D721Med (cell line): ENCODE results near the gene PHF12.
"Not testable (repeated sequence)": the region's sequence is repeated elsewhere in the genome, so short reads cannot be mapped to it uniquely, and the experiment has no call there.

Experiments
- DNase-seq: peaks from one replicate; pipeline ENCODE4 v3.0.0; 2011; ENCODE audit warnings: low spot score; ENCODE audit not compliant: insufficient read length
- FAIRE-seq: peaks from 2 replicates; lab custom pipeline; 2011; peaks lifted over from hg19 to GRCh38; lab: Jason Lieb, UNC
- TF ChIP-seq, protein P1 (sequence below): IDR thresholded peaks from 2 replicates; pipeline ENCODE4 v1.5.1; 2012; ENCODE audit warnings: mild to moderate bottlenecking, control low read depth; ENCODE audit not compliant: insufficient read depth; ENCODE audit errors: missing control alignments

PHF12 gene

GRCh38 chr17:28908640-28909167 is 42.6 kb downstream of the PHF12 start:
- FAIRE-seq = no peak
- no peak for DNase-seq
- TF ChIP-seq, protein P1, sequence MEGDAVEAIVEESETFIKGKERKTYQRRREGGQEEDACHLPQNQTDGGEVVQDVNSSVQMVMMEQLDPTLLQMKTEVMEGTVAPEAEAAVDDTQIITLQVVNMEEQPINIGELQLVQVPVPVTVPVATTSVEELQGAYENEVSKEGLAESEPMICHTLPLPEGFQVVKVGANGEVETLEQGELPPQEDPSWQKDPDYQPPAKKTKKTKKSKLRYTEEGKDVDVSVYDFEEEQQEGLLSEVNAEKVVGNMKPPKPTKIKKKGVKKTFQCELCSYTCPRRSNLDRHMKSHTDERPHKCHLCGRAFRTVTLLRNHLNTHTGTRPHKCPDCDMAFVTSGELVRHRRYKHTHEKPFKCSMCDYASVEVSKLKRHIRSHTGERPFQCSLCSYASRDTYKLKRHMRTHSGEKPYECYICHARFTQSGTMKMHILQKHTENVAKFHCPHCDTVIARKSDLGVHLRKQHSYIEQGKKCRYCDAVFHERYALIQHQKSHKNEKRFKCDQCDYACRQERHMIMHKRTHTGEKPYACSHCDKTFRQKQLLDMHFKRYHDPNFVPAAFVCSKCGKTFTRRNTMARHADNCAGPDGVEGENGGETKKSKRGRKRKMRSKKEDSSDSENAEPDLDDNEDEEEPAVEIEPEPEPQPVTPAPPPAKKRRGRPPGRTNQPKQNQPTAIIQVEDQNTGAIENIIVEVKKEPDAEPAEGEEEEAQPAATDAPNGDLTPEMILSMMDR = no peak

- TF ChIP-seq, protein P1 = no peak
- FAIRE-seq (no peak), DNase-seq (no peak)
Measured at GRCh38 chr17:28907709-28908475, 43.4 kb downstream of the PHF12 start.

GRCh38 chr17:28906706-28907438 is 44.4 kb downstream of the PHF12 start:
- no peak for FAIRE-seq
- no peak for DNase-seq
- TF ChIP-seq, protein P1 = no peak

DNA sequence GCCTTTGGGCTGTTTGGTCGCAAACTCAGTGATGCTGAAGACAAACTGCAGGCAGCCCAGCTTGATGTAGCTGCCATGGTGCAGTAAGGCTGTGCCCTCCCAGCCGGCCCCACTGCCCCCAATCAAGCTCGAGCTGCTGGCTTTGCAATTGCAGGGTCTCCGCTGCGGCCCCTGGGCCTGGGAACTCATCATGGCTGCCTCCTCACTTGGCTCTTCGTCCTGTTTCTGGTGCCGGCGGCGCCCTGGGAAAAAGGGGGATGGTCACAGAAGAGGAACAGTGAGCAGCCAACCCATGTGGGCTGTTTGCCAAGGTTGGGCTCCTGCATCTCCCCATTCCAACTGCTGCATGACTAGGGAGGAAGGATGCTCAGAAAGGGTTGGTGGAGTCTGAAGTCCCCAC is 45.0 kb downstream of the PHF12 start:
- no peak for DNase-seq
- TF ChIP-seq, protein P1 = no peak
- no peak for FAIRE-seq

GRCh38 chr17:28904800-28905199 is 46.5 kb downstream of the PHF12 start:
- TF ChIP-seq, protein P1 = no peak
- no peak for FAIRE-seq
- DNase-seq = no peak

DNA sequence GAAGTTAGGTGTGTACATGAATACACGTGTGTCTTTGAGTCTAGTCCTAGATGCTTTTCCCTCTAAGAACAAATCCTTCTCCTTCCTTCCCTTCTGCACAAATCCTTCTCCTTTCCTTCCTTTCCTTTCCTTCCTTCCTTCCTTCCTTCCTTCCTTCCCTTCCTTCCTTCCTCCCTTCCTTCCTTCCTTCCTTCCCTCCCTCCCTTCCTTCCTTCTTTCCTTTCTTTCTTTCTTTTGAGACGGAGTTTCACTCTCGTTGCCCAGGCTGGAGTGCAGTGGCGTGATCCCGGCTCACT is 47.8 kb downstream of the PHF12 start:
- DNase-seq = not testable (repeated sequence)

DNA sequence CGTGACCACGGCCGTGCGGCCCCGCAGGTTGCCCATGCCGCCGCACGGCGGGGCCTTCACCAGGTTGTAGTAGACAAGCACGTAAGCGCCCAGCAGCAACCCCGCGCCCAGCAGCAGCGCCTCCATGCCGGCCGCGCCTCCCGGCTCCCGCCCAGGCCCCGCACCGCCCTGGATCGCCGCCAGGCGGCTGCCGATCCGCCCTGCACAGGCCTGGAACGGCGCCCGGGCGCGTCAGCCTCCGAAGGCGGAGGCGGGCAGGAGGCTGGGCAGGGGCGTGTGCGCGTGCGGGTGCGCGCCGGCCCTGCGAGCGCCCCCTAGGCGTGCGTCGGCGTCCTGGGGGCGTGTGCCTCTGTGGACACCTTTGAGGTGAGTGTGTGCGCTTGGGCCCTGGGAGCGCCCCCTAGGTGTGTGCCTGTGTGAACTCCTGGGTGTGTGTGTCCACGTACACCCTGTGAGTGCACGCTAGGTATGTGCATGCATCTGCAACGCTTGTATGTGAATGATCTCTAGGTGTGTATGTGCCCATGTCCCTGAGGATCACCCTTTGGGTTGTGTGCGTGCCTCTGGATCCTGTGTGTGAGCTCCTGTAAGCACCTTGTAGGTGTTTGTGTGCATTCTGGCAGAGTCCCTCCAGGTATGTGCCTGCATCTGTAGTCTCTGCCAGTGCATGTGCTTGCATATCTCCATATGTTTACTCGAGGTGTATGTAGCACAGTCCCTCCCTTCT is 48.3 kb downstream of the PHF12 start, which contains the start of gene DHRS13:
TSS of gene DHRS13 (minus strand) at position 261 of the 727 bp plus-strand sequence. CDS start at position 126, 135 bp downstream.
- no peak for FAIRE-seq
- peak; percentile 80 for DNase-seq
- TF ChIP-seq, protein P1 = peak; percentile 98

More for the DNA sequence above, 47.8 kb downstream of the PHF12 start:
- not testable (repeated sequence) for FAIRE-seq
